Small intestine (tissue), 7 donors: ENCODE data around the gene TENM3. TPM values are rescaled to one million over a fixed set of nuclear protein-coding genes. Genes with fewer than 3 reads are reported as not detected.
A peak's percentile ranks its signal among the peaks of the same experiment; 100 is the strongest.

Source experiments
- DNase-seq, 2 donors: peaks; one replicate each; pipeline versions ENCODE4 v3.0.0 to v3.0.0-alpha.2; 2013
- FAIRE-seq: peaks from 2 replicates; lab custom pipeline; 2012; peaks lifted over from hg19 to GRCh38; lab: Jason Lieb, UNC
- H3K27ac ChIP-seq, 3 donors: one replicate each; pipeline ENCODE4 v1.5.1; 2013; ENCODE audit warnings: low read length in 2 of 3, mild to moderate bottlenecking in 2 of 3, control low read depth in 1 of 3, inconsistent platforms in 1 of 3, low read depth in 1 of 3, moderate library complexity in 1 of 3
- H3K27me3 ChIP-seq, 3 donors: one replicate each; pipeline ENCODE4 v1.6.1; 2013; ENCODE audit warnings: low read length in 3 of 3, inconsistent platforms in 1 of 3; ENCODE audit not compliant: control insufficient read depth in 3 of 3, insufficient read depth in 3 of 3
- H3K36me3 ChIP-seq, 3 donors: one replicate each; pipeline ENCODE4 v1.6.1; 2013; ENCODE audit warnings: low read length in 3 of 3, inconsistent platforms in 1 of 3, low read depth in 1 of 3, mild to moderate bottlenecking in 1 of 3, moderate library complexity in 1 of 3; ENCODE audit not compliant: control insufficient read depth in 3 of 3, insufficient read depth in 2 of 3
- H3K4me1 ChIP-seq, 3 donors: one replicate each; pipeline ENCODE4 v1.6.1; 2013; ENCODE audit warnings: low read length in 2 of 3, inconsistent platforms in 1 of 3, low read depth in 1 of 3, mild to moderate bottlenecking in 1 of 3, moderate library complexity in 1 of 3; ENCODE audit not compliant: control insufficient read depth in 3 of 3, insufficient read depth in 2 of 3
- H3K4me3 ChIP-seq, 3 donors: one replicate each; pipeline ENCODE4 v1.5.1; 2013; ENCODE audit warnings: low read length in 3 of 3, control low read depth in 1 of 3, inconsistent platforms in 1 of 3, low read depth in 1 of 3, mild to moderate bottlenecking in 1 of 3, moderate library complexity in 1 of 3
- H3K9me3 ChIP-seq, 2 donors: one replicate each; pipeline ENCODE4 v1.6.1; 2013; ENCODE audit warnings: low read depth in 1 of 2, low read length in 1 of 2; ENCODE audit not compliant: control insufficient read depth in 2 of 2, insufficient read depth in 1 of 2
- WGBS, 3 donors: extraction: QIAGEN DNeasy Blood & Tissue Kit; methylation state at CpG; one replicate each; pipeline ENCODE4 v1.1.7; 2013; 5-methylcytosine and 5-hydroxymethylcytosine counted together
- polyA plus RNA-seq, 4 donors: library from polyadenylated mRNA; stranded (reverse) in 3 of 4; unstranded in 1 of 4; fragments of 200-250 nt in 3 of 4; fragments of 120-200 nt in 1 of 4; gene quantifications; one replicate each; pipeline versions ENCODE4 v1.2.1 to v1.2.3, GENCODE V29; 2013
- donor health status: healthy with polysubstance abuse.
- donor health status: control.
- donor health status: control.
- donor health status: Bipolar disorder and iron deficiency.
- donor health status: healthy.

Gene TENM3
- polyA plus RNA-seq, 4 donors = 0.45 to 4.5 (median 1.1) TPM

DNA sequence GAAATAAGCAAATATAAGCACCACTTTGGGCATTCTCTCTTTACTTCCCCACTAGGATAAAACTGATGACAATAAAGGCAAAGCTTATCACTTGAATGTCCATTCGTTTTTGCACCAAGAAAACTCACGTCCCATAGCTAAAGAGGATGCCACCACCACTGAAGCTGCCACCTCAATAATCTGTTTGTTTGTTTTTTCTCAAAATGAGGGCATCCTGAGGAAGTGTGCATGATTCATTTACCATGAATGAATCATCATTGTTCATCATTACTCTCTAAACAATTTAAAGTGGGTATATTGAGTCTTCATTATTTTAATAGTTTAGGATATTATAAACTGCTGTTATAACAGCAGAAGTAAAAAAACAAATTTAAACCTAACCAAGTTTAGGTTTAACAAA is 505.7 kb downstream of the TENM3 start:
- FAIRE-seq = no peak

DNA sequence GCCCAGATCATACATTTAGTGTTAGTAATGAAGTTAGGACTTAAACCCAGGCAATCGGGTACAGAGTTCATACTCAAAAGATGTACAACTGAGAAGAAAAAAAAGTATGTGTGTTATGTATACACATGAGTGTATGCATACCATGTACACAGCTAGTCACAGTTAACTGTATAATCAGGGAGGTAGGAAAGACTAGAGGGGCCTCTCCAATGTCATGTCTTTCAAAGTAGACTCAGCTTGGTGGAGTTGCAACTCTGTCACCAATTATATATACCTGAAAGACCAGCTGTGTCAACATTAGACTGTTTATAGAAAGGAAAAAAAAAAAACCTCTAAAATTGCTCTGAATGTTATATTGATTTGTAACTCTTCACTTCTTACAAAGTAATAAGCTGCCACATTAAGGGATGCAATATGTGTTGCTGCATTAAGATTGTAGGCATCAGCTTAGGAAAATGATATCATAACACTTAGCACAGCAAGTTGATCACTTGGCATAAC is 506.5 kb downstream of the TENM3 start:
- DNase-seq (no peak), FAIRE-seq (no peak)
- Histone ChIP-seq H3K4me1 (no peaks in the 10 kb centered on the region), H3K9me3 (no peaks in the 10 kb centered on the region), H3K4me3 (no peak overlapping the region), H3K27ac (no peak overlapping the region), H3K36me3 (peaks cover 0 to 5% (median 0%) of the 10 kb centered on the region in 3 donors), H3K27me3 (no peaks in the 10 kb centered on the region)
- whole genome bisulfite sequencing, 3 donors = 19 to 90% (median 61%) methylated on average over 1 of the region's 1 CpG

More for the DNA sequence above, 505.7 kb downstream of the TENM3 start:
- no peaks in the 10 kb centered on the region for H3K9me3 ChIP-seq
- 65 to 75% (median 65%) methylated on average over 2 of the region's 2 CpGs for WGBS, 3 donors
- no peaks in the 10 kb centered on the region for H3K36me3 ChIP-seq
- H3K4me3 ChIP-seq = no peak overlapping the region
- DNase-seq = no peak
- H3K27ac ChIP-seq = no peak overlapping the region
- H3K27me3 ChIP-seq = no peaks in the 10 kb centered on the region
- H3K4me1 ChIP-seq = no peaks in the 10 kb centered on the region

DNA sequence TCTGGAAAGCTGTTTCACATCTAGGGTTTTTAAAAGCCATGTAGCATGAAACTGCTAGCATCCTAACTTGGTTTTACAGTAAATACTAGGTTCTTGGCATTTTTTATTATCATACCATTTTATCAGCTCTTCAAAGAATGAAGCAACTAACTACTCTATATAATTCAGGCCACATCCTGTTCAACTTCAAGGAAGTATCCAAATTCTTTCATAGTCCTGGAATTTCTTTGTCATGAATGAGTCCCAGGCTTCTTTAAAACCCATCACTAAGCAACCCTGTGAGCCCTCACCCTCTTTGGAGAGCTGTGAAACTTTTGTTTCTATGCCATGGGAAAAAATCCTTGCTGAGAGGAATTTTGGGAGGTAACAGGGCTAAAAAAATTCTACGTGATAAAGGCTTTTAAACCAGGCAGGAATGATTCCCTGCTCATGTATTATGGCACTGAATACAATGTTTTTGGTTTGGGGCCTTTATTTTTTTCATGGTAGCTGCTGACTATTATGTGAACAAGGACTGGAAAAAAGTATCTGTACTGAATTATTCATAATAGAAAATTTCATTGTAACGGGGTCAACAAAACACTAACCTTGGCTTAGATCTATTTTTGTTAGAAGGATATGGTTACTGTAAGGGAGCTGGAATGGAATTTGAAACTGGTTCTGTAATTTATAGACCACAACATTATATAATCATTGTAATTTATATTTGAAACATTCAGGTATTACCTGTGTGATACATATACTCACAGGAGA is 509.1 kb downstream of the TENM3 start:
- peaks cover 0 to 3% of the 10 kb centered on the region in 2 donors for H3K9me3 ChIP-seq
- H3K4me3 ChIP-seq = no peak overlapping the region
- no peaks in the 10 kb centered on the region for H3K4me1 ChIP-seq
- 80 to 86% (median 84%) methylated on average over 2 of the region's 2 CpGs for WGBS, 3 donors
- H3K27me3 ChIP-seq = no peaks in the 10 kb centered on the region
- DNase-seq (no peak), FAIRE-seq (no peak)
- H3K36me3 ChIP-seq = peaks cover 0 to 5% (median 0%) of the 10 kb centered on the region in 3 donors
- no peak overlapping the region for H3K27ac ChIP-seq

DNA sequence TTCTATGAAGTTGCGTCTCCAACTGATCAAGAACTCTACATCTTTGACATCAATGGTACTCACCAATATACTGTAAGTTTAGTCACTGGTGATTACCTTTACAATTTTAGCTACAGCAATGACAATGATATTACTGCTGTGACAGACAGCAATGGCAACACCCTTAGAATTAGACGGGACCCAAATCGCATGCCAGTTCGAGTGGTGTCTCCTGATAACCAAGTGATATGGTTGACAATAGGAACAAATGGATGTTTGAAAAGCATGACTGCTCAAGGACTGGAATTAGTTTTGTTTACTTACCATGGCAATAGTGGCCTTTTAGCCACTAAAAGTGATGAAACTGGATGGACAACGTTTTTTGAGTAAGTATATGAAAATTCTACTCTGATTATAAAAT is 511.7 kb downstream of the TENM3 start:
- no peak for DNase-seq
- WGBS, 3 donors = 89 to 92% (median 91%) methylated on average over 5 of the region's 5 CpGs
- FAIRE-seq = no peak
- Histone ChIP-seq H3K4me3 (no peak overlapping the region), H3K36me3 (peaks cover 0 to 5% (median 0%) of the 10 kb centered on the region in 3 donors), H3K27ac (no peak overlapping the region), H3K4me1 (no peaks in the 10 kb centered on the region), H3K9me3 (peaks cover 0 to 7% of the 10 kb centered on the region in 2 donors), H3K27me3 (no peaks in the 10 kb centered on the region)

DNA sequence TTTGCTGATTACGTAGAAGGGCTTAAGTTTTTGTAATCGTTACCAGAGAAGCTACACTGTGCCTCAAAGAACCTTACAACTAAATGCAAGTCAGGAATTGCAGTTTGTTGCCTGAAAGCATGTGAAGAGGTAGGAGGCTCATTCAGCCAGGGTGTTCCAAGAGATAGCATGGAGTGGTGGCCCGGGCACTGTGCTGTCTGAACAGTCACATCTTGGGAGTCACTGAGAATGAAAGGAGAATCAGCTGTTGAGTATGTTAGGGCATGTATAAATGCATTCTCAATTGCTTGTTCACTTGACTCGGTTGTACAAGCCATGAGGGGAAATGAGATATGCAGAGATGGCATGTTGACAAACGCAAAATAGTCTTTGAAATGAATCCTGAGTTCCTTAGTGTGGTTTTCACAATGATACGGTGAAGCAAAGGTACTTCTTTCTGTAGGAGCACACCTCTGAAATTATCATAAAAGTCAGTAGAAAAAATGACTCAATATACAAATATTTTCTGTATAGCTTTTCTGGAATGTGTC is 513.0 kb downstream of the TENM3 start:
- DNase-seq (no peak), FAIRE-seq (no peak)
- Histone ChIP-seq H3K27ac (no peak overlapping the region), H3K4me1 (no peaks in the 10 kb centered on the region), H3K9me3 (peaks cover 0 to 7% of the 10 kb centered on the region in 2 donors), H3K36me3 (peaks cover 0 to 5% (median 0%) of the 10 kb centered on the region in 3 donors), H3K4me3 (no peak overlapping the region), H3K27me3 (no peaks in the 10 kb centered on the region)
- 86 to 92% (median 88%) methylated on average over 6 of the region's 6 CpGs for WGBS, 3 donors

DNA sequence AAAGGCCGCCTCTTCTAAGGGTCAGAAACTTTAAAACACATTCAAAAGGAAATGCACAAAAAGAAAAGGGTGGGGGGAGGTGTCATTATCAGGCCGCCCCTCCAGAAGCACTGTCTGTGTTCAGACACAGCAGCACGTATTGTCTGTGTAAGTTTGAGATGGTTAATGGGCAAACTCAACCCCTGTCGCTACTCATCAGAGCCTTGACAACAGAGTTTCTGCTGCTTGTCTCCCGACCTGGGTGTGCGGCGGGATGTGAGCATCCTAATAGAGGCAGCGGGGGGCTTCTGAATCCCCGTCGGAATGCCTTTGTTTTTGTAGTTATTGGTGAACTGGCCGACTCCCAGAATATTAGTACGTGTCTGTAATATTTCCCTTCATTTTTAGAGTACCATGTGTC is 515.1 kb downstream of the TENM3 start:
- peaks cover 0 to 7% of the 10 kb centered on the region in 2 donors for H3K9me3 ChIP-seq
- DNase-seq (no peak), FAIRE-seq (no peak)
- WGBS, 3 donors = 79 to 87% (median 83%) methylated on average over 12 of the region's 12 CpGs
- H3K36me3 ChIP-seq = peaks cover 0 to 5% (median 0%) of the 10 kb centered on the region in 3 donors
- no peaks in the 10 kb centered on the region for H3K4me1 ChIP-seq
- H3K4me3 ChIP-seq = no peak overlapping the region
- no peak overlapping the region for H3K27ac ChIP-seq
- no peaks in the 10 kb centered on the region for H3K27me3 ChIP-seq

DNA sequence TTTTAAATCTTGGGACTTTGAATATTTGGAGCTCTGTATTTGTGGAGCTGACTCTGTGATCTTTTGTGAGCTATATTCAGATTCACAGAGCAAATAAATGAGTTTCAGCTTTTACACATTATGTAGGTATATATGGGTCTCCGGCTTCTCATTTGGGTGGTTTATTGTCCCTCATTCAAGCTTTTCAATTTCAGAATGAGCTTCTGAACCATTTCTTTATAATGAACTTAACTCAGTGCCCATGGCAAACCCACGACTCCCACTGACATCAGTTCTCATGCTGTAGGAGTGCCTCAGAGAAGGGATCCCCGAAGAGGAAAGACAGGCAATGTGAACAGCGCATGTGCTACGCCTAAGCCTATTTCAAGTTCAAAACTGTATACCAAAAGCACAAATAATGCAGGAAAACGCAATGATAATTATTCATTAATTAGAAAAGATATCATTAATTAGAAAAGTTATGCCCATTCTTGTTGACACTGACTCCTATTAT is 517.4 kb downstream of the TENM3 start:
- FAIRE-seq (no peak), DNase-seq (no peak)
- H3K4me3 ChIP-seq = no peak overlapping the region
- H3K9me3 ChIP-seq = peaks cover 0 to 4% of the 10 kb centered on the region in 2 donors
- H3K4me1 ChIP-seq = peaks cover 0 to 5% (median 0%) of the 10 kb centered on the region in 3 donors
- H3K27ac ChIP-seq = no peak overlapping the region
- no peaks in the 10 kb centered on the region for H3K36me3 ChIP-seq
- H3K27me3 ChIP-seq = no peaks in the 10 kb centered on the region
- WGBS, 3 donors = 86 to 93% (median 88%) methylated on average over 6 of the region's 6 CpGs

DNA sequence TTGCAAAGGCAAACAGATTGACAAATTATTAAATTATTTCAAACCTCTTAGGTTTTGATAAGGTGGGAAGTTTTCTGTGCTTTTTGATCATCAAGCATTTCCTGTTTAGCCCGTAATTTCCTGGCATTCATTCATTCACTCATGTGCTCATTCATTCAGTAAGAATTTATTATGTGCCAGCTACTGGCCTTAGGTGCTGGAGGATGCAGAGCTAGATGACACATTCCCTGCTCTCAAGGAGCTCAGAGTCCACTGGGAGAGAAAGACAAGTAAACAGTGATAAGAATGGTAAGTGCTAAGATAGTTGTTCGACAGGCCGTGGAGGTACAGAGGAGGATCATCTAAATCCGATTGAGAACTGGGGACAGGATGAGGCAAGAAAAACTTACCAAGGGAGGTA is 520.9 kb downstream of the TENM3 start:
- Histone ChIP-seq H3K4me3 (no peak overlapping the region), H3K9me3 (no peaks in the 10 kb centered on the region), H3K27ac (no peak overlapping the region), H3K36me3 (no peaks in the 10 kb centered on the region), H3K4me1 (peaks cover 0 to 5% (median 0%) of the 10 kb centered on the region in 3 donors), H3K27me3 (peaks cover 0 to 3% (median 0%) of the 10 kb centered on the region in 3 donors)
- DNase-seq (peak; percentile 44 to 73), FAIRE-seq (no peak)
- WGBS, 3 donors = 10 to 51% (median 34%) methylated on average over 4 of the region's 4 CpGs
